Hepatocyte (in vitro differentiated cells): ENCODE results near the gene LMCD1. TPM values are rescaled to one million over a fixed set of nuclear protein-coding genes. Genes with fewer than 3 reads are reported as not detected.

Experiments
- DNase-seq: peaks from one replicate; pipeline ENCODE4 v3.0.0-alpha.2; 2016; ENCODE audit warnings: low spot score
- H2AFZ ChIP-seq: fragments of 200-600 bp; sonication (generic); 2 replicates; pipeline ENCODE4 v1.6.0; 2016; ENCODE audit warnings: antibody characterized with exemption, mild to moderate bottlenecking
- H3K27ac ChIP-seq: fragments of 200-600 bp; sonication (generic); 2 replicates; pipeline ENCODE4 v1.5.1; 2016; ENCODE audit warnings: mild to moderate bottlenecking
- H3K27me3 ChIP-seq: fragments of 200-600 bp; sonication (generic); 2 replicates; pipeline ENCODE4 v1.6.1; 2016
- H3K36me3 ChIP-seq: fragments of 200-600 bp; sonication (generic); replicated peaks from 2 replicates; pipeline ENCODE4 v1.5.1; 2016; ENCODE audit warnings: low read depth; ENCODE audit not compliant: insufficient read depth
- H3K4me1 ChIP-seq: fragments of 200-600 bp; sonication (generic); 2 replicates; pipeline ENCODE4 v1.5.1; 2016; ENCODE audit warnings: mild to moderate bottlenecking, moderate library complexity; ENCODE audit not compliant: insufficient read depth
- H3K4me2 ChIP-seq: fragments of 200-600 bp; sonication (generic); 2 replicates; pipeline ENCODE4 v1.6.0; 2016
- H3K4me3 ChIP-seq: fragments of 200-600 bp; sonication (generic); 2 replicates; pipeline ENCODE4 v1.5.1; 2016; ENCODE audit warnings: mild to moderate bottlenecking
- H3K79me2 ChIP-seq: fragments of 200-600 bp; sonication (generic); 2 replicates; pipeline ENCODE4 v1.6.0; 2017; ENCODE audit warnings: mild to moderate bottlenecking
- H3K9me2 ChIP-seq: fragments of 200-600 bp; sonication (generic); replicated peaks from 2 replicates; pipeline ENCODE4 v1.6.0; 2017; ENCODE audit warnings: mild to moderate bottlenecking; ENCODE audit not compliant: insufficient read depth
- H3K9me3 ChIP-seq: fragments of 200-600 bp; sonication (generic); 2 replicates; pipeline ENCODE4 v1.5.1; 2016; ENCODE audit warnings: low read depth, mild to moderate bottlenecking
- H4K20me1 ChIP-seq: fragments of 200-600 bp; sonication (generic); 2 replicates; pipeline ENCODE4 v1.6.0; 2016; ENCODE audit warnings: mild to moderate bottlenecking; ENCODE audit not compliant: insufficient read depth, poor library complexity, severe bottlenecking
- EZH2 ChIP-seq: fragments of 200-600 bp; sonication (generic); IDR thresholded peaks from 2 replicates; pipeline ENCODE4 v1.6.1; 2016; ENCODE audit warnings: antibody characterized with exemption, mild to moderate bottlenecking, borderline replicate concordance
- EZH2phosphoT487 ChIP-seq: fragments of 200-600 bp; sonication (generic); IDR thresholded peaks from one replicate; pipeline ENCODE4 v1.6.1; 2018; ENCODE audit warnings: antibody characterized with exemption, mild to moderate bottlenecking, low read depth, moderate library complexity; ENCODE audit not compliant: unreplicated experiment, severe bottlenecking
- WGBS: methylation state at CpG from one replicate; pipeline ENCODE4 v1.1.6; 2016; ENCODE audit warnings: low lambda C conversion rate; ENCODE audit errors: missing lambda C conversion rate; 5-methylcytosine and 5-hydroxymethylcytosine counted together
- polyA plus RNA-seq: library from polyadenylated mRNA; unstranded; fragments of >200 nt; fragmentation: Nextera tagmentation; extraction: Ambion mirVana; gene quantifications from 2 replicates; pipeline ENCODE4 v1.2.1, GENCODE V29; 2016
- total RNA-seq: library from RNA; depleted of rRNA; stranded (reverse); fragments of >200 nt; gene quantifications from 2 replicates; pipeline ENCODE4 v1.2.3, GENCODE V29; 2014
- TF ChIP-seq, protein P1 (sequence below): fragments of 200-600 bp; sonication (generic); IDR thresholded peaks from 2 replicates; pipeline ENCODE4 v1.5.1; 2016; ENCODE audit warnings: antibody characterized with exemption, mild to moderate bottlenecking; ENCODE audit not compliant: poor library complexity

Gene LMCD1
- total and polyA plus RNA-seq, 2 experiments from 2014 or later: 195 to 347 TPM

- Histone ChIP-seq H4K20me1 (no peaks in the 10 kb centered on the region), H2AFZ (no peak overlapping the region)
- 36% methylated on average over 9 of the region's 9 CpGs for WGBS
These were observed 27.6 kb downstream of the LMCD1 start for GRCh38 chr3:8529181-8529637.

GRCh38 chr3:8529738-8530525 is 28.3 kb downstream of the LMCD1 start:
- H3K27me3 ChIP-seq: no peaks in the 10 kb centered on the region
- peaks cover 40% of the 10 kb centered on the region for H3K4me1 ChIP-seq
- H4K20me1 ChIP-seq: no peaks in the 10 kb centered on the region
- peak overlapping the region; percentile 35 for H3K27ac ChIP-seq
- H3K4me2 ChIP-seq: peak overlapping the region; percentile 39
- no peak overlapping the region for H3K4me3 ChIP-seq
- H3K9me2 ChIP-seq: no peaks in the 10 kb centered on the region
- no peak for TF ChIP-seq EZH2
- DNase-seq: no peak
- H3K9me3 ChIP-seq: no peaks in the 10 kb centered on the region
- WGBS: 74% methylated on average over 12 of the region's 12 CpGs
- H3K36me3 ChIP-seq: no peaks in the 10 kb centered on the region
- H3K79me2 ChIP-seq: peaks cover 21% of the 10 kb centered on the region
- H2AFZ ChIP-seq: no peak overlapping the region

More at GRCh38 chr3:8529181-8529637, 27.6 kb downstream of the LMCD1 start:
- TF ChIP-seq EZH2phosphoT487 (no peak), EZH2 (no peak)
- TF ChIP-seq, protein P1, sequence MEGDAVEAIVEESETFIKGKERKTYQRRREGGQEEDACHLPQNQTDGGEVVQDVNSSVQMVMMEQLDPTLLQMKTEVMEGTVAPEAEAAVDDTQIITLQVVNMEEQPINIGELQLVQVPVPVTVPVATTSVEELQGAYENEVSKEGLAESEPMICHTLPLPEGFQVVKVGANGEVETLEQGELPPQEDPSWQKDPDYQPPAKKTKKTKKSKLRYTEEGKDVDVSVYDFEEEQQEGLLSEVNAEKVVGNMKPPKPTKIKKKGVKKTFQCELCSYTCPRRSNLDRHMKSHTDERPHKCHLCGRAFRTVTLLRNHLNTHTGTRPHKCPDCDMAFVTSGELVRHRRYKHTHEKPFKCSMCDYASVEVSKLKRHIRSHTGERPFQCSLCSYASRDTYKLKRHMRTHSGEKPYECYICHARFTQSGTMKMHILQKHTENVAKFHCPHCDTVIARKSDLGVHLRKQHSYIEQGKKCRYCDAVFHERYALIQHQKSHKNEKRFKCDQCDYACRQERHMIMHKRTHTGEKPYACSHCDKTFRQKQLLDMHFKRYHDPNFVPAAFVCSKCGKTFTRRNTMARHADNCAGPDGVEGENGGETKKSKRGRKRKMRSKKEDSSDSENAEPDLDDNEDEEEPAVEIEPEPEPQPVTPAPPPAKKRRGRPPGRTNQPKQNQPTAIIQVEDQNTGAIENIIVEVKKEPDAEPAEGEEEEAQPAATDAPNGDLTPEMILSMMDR: no peak
- Histone ChIP-seq H3K27ac (peak overlapping the region; percentile 35), H3K27me3 (no peaks in the 10 kb centered on the region), H3K4me1 (peaks cover 40% of the 10 kb centered on the region), H3K36me3 (no peaks in the 10 kb centered on the region), H3K9me3 (no peaks in the 10 kb centered on the region), H3K79me2 (peaks cover 21% of the 10 kb centered on the region), H3K4me3 (no peak overlapping the region), H3K4me2 (peak overlapping the region; percentile 39), H3K9me2 (no peaks in the 10 kb centered on the region)
- DNase-seq: peak; percentile 60

GRCh38 chr3:8530581-8530980 is 29.0 kb downstream of the LMCD1 start:
- 63% methylated on average over 1 of the region's 1 CpG for WGBS
- Histone ChIP-seq H3K9me3 (no peaks in the 10 kb centered on the region), H2AFZ (no peak overlapping the region), H3K36me3 (no peaks in the 10 kb centered on the region), H3K4me1 (peaks cover 37% of the 10 kb centered on the region), H3K27me3 (no peaks in the 10 kb centered on the region), H3K27ac (peak overlapping the region; percentile 2), H3K4me2 (no peak overlapping the region), H3K4me3 (no peak overlapping the region), H4K20me1 (no peaks in the 10 kb centered on the region), H3K79me2 (peaks cover 17% of the 10 kb centered on the region), H3K9me2 (no peaks in the 10 kb centered on the region)
- no peak for DNase-seq
- TF ChIP-seq, protein P1: no peak
- TF ChIP-seq EZH2phosphoT487: no peak
- TF ChIP-seq EZH2: no peak

- no peak overlapping the region for H3K27ac ChIP-seq
- no peaks in the 10 kb centered on the region for H3K9me3 ChIP-seq
- peaks cover 35% of the 10 kb centered on the region for H3K4me1 ChIP-seq
- DNase-seq: no peak
- no peaks in the 10 kb centered on the region for H3K27me3 ChIP-seq
- no peaks in the 10 kb centered on the region for H3K9me2 ChIP-seq
- no peak overlapping the region for H2AFZ ChIP-seq
- peaks cover 13% of the 10 kb centered on the region for H3K79me2 ChIP-seq
- H3K36me3 ChIP-seq: no peaks in the 10 kb centered on the region
- H3K4me3 ChIP-seq: no peak overlapping the region
- 82% methylated on average over 7 of the region's 7 CpGs for WGBS
- no peak overlapping the region for H3K4me2 ChIP-seq
- no peak for TF ChIP-seq EZH2phosphoT487
- no peak for TF ChIP-seq EZH2
- TF ChIP-seq, protein P1: no peak
- no peaks in the 10 kb centered on the region for H4K20me1 ChIP-seq
These were observed 30.7 kb downstream of the LMCD1 start for GRCh38 chr3:8532251-8532871.
